ENCODE measurements around the gene C5. TPM values are rescaled to one million over a fixed set of nuclear protein-coding genes. Genes with fewer than 3 reads are reported as not detected.

C5 gene
- total RNA-seq, 1 experiment from 2014 or later: 0.57 TPM

DNA sequence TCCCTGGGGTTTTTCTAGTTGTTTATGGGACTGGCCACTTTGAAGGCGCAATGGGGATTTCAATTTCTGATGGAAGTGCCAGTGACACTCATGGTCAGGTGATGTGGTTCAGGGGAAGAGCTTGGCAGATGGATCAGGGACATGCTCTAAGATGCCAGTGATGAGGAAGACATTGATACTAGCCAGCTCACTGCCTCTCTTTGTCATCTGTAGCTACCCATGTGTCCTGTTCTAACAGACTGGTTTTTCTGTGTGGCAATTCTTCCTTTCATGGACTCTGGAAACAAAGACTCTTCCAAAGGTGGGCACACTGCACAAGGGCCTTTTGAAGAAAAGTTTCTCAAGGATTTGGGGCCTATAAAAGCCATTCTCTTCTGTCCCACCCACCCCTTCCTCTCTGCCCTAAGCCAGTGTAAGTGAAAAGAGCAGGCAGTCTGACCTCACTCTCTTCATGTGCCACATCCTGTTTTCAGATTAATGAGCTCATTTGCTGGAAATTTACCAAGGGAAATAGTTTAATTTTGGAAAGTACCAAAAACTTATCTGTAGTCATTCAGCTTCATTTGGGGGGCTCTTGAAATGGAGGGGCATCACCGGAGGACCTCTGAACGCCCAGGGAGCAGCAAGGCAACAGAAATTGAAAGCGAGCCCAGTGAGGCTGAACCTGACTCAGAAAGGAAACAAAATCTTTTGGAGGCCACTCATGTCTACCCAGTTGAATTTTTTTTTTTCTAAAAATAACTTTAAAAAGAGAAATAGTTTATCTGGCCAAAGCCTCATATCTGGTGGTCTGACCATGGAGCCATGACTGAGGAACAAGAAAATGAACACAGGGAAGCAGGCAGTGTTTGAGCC is 118.6 kb downstream of the C5 start (continued):
- TF ChIP-seq, protein P1, sequence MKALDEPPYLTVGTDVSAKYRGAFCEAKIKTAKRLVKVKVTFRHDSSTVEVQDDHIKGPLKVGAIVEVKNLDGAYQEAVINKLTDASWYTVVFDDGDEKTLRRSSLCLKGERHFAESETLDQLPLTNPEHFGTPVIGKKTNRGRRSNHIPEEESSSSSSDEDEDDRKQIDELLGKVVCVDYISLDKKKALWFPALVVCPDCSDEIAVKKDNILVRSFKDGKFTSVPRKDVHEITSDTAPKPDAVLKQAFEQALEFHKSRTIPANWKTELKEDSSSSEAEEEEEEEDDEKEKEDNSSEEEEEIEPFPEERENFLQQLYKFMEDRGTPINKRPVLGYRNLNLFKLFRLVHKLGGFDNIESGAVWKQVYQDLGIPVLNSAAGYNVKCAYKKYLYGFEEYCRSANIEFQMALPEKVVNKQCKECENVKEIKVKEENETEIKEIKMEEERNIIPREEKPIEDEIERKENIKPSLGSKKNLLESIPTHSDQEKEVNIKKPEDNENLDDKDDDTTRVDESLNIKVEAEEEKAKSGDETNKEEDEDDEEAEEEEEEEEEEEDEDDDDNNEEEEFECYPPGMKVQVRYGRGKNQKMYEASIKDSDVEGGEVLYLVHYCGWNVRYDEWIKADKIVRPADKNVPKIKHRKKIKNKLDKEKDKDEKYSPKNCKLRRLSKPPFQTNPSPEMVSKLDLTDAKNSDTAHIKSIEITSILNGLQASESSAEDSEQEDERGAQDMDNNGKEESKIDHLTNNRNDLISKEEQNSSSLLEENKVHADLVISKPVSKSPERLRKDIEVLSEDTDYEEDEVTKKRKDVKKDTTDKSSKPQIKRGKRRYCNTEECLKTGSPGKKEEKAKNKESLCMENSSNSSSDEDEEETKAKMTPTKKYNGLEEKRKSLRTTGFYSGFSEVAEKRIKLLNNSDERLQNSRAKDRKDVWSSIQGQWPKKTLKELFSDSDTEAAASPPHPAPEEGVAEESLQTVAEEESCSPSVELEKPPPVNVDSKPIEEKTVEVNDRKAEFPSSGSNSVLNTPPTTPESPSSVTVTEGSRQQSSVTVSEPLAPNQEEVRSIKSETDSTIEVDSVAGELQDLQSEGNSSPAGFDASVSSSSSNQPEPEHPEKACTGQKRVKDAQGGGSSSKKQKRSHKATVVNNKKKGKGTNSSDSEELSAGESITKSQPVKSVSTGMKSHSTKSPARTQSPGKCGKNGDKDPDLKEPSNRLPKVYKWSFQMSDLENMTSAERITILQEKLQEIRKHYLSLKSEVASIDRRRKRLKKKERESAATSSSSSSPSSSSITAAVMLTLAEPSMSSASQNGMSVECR (CRISPR knock-in tag; IDR thresholded peaks at IDR 0.05; ENCODE audit: borderline replicate concordance): no peak
- TF ChIP-seq, protein P2, sequence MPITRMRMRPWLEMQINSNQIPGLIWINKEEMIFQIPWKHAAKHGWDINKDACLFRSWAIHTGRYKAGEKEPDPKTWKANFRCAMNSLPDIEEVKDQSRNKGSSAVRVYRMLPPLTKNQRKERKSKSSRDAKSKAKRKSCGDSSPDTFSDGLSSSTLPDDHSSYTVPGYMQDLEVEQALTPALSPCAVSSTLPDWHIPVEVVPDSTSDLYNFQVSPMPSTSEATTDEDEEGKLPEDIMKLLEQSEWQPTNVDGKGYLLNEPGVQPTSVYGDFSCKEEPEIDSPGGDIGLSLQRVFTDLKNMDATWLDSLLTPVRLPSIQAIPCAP (CRISPR knock-in tag; IDR thresholded peaks at IDR 0.05): no peak
- TF ChIP-seq, protein P3, sequence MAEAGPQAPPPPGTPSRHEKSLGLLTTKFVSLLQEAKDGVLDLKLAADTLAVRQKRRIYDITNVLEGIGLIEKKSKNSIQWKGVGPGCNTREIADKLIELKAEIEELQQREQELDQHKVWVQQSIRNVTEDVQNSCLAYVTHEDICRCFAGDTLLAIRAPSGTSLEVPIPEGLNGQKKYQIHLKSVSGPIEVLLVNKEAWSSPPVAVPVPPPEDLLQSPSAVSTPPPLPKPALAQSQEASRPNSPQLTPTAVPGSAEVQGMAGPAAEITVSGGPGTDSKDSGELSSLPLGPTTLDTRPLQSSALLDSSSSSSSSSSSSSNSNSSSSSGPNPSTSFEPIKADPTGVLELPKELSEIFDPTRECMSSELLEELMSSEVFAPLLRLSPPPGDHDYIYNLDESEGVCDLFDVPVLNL (CRISPR knock-in tag; IDR thresholded peaks at IDR 0.05; ENCODE audit: borderline replicate concordance, low read depth): no peak

DNA sequence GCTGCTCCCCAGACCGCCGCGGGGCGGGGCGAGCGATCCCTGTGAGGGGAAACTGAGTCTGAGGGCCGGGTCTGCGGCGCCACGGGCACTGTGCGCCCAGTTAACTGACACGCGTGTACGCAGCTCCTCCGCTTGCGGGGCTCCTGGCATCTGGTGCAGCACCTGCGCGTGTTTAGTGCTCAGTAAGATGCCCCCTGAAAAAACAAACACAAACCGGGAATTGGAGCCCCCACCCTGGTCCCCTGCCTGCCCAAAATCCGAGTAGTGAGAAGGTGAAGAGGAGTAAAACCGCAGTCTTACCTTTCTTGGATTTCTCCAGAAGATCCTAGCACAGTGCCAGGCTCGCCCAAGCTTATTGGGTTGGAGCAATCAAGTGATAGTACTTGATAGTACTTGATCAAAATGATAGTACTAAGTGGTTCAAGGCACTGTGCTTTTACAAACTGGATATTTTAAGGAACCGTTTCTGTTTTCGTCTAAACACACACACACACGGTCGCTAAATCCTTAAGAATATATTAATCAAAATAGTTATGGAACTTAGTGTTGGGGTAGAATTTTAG is 120.8 kb downstream of the C5 start:
- TF ChIP-seq, protein P4, sequence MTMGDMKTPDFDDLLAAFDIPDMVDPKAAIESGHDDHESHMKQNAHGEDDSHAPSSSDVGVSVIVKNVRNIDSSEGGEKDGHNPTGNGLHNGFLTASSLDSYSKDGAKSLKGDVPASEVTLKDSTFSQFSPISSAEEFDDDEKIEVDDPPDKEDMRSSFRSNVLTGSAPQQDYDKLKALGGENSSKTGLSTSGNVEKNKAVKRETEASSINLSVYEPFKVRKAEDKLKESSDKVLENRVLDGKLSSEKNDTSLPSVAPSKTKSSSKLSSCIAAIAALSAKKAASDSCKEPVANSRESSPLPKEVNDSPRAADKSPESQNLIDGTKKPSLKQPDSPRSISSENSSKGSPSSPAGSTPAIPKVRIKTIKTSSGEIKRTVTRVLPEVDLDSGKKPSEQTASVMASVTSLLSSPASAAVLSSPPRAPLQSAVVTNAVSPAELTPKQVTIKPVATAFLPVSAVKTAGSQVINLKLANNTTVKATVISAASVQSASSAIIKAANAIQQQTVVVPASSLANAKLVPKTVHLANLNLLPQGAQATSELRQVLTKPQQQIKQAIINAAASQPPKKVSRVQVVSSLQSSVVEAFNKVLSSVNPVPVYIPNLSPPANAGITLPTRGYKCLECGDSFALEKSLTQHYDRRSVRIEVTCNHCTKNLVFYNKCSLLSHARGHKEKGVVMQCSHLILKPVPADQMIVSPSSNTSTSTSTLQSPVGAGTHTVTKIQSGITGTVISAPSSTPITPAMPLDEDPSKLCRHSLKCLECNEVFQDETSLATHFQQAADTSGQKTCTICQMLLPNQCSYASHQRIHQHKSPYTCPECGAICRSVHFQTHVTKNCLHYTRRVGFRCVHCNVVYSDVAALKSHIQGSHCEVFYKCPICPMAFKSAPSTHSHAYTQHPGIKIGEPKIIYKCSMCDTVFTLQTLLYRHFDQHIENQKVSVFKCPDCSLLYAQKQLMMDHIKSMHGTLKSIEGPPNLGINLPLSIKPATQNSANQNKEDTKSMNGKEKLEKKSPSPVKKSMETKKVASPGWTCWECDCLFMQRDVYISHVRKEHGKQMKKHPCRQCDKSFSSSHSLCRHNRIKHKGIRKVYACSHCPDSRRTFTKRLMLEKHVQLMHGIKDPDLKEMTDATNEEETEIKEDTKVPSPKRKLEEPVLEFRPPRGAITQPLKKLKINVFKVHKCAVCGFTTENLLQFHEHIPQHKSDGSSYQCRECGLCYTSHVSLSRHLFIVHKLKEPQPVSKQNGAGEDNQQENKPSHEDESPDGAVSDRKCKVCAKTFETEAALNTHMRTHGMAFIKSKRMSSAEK (CRISPR knock-in tag; IDR thresholded peaks at IDR 0.05; ENCODE audit: borderline replicate concordance): 0 out of 2 replicates have a peak, but pooled peaks have one; percentile 32
- no peak for TF ChIP-seq TEAD4 (CRISPR knock-in tag; IDR thresholded peaks at IDR 0.05)
- no peak for TF ChIP-seq HMGA2 (CRISPR knock-in tag; IDR thresholded peaks at IDR 0.05)
- TF ChIP-seq, protein P5, sequence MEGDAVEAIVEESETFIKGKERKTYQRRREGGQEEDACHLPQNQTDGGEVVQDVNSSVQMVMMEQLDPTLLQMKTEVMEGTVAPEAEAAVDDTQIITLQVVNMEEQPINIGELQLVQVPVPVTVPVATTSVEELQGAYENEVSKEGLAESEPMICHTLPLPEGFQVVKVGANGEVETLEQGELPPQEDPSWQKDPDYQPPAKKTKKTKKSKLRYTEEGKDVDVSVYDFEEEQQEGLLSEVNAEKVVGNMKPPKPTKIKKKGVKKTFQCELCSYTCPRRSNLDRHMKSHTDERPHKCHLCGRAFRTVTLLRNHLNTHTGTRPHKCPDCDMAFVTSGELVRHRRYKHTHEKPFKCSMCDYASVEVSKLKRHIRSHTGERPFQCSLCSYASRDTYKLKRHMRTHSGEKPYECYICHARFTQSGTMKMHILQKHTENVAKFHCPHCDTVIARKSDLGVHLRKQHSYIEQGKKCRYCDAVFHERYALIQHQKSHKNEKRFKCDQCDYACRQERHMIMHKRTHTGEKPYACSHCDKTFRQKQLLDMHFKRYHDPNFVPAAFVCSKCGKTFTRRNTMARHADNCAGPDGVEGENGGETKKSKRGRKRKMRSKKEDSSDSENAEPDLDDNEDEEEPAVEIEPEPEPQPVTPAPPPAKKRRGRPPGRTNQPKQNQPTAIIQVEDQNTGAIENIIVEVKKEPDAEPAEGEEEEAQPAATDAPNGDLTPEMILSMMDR (IDR thresholded peaks at IDR 0.05): no peak
- TF ChIP-seq, protein P6, sequence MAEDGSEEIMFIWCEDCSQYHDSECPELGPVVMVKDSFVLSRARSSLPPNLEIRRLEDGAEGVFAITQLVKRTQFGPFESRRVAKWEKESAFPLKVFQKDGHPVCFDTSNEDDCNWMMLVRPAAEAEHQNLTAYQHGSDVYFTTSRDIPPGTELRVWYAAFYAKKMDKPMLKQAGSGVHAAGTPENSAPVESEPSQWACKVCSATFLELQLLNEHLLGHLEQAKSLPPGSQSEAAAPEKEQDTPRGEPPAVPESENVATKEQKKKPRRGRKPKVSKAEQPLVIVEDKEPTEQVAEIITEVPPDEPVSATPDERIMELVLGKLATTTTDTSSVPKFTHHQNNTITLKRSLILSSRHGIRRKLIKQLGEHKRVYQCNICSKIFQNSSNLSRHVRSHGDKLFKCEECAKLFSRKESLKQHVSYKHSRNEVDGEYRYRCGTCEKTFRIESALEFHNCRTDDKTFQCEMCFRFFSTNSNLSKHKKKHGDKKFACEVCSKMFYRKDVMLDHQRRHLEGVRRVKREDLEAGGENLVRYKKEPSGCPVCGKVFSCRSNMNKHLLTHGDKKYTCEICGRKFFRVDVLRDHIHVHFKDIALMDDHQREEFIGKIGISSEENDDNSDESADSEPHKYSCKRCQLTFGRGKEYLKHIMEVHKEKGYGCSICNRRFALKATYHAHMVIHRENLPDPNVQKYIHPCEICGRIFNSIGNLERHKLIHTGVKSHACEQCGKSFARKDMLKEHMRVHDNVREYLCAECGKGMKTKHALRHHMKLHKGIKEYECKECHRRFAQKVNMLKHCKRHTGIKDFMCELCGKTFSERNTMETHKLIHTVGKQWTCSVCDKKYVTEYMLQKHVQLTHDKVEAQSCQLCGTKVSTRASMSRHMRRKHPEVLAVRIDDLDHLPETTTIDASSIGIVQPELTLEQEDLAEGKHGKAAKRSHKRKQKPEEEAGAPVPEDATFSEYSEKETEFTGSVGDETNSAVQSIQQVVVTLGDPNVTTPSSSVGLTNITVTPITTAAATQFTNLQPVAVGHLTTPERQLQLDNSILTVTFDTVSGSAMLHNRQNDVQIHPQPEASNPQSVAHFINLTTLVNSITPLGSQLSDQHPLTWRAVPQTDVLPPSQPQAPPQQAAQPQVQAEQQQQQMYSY (CRISPR knock-in tag; IDR thresholded peaks at IDR 0.05): no peak
- TF ChIP-seq ZNF232 (CRISPR knock-in tag; IDR thresholded peaks at IDR 0.05): 0 out of 2 replicates have a peak, but pooled peaks have one; percentile 50
- TF ChIP-seq JAZF1 (CRISPR knock-in tag; IDR thresholded peaks at IDR 0.05): no peak
- TF ChIP-seq, protein P7, sequence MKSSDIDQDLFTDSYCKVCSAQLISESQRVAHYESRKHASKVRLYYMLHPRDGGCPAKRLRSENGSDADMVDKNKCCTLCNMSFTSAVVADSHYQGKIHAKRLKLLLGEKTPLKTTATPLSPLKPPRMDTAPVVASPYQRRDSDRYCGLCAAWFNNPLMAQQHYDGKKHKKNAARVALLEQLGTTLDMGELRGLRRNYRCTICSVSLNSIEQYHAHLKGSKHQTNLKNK (CRISPR knock-in tag; IDR thresholded peaks at IDR 0.05): no peak
- TF ChIP-seq GTF2I (CRISPR knock-in tag; conservative IDR thresholded peaks at IDR 0.05): no peak
- no peak for TF ChIP-seq SOX15 (CRISPR knock-in tag; IDR thresholded peaks at IDR 0.05)
- no peak for TF ChIP-seq EMX1 (CRISPR knock-in tag; IDR thresholded peaks at IDR 0.05)
- no peak; the same call in 1 of the 2 replicates for TF ChIP-seq ZBTB21 (CRISPR knock-in tag; IDR thresholded peaks at IDR 0.05; ENCODE audit: borderline replicate concordance)
- POLR2A ChIA-PET: interaction anchor here (0.5 to 1.5 kb wide), 6 partner anchors 16 to 572 kb away, joined by 3 to 4 read pairs (median 4); no protein-coding TSS in a partner anchor
- ATAC-seq (no peak), DNase-seq (ENCODE audit: low spot score) (no peak)
- Mint-ChIP-seq H3K27me3 (ENCODE audit: low read depth) (peaks cover 28% of the 10 kb centered on the region), H3K4me1 (peaks cover 37% of the 10 kb centered on the region), H3K36me3 (no peaks in the 10 kb centered on the region), H3K9me3 (no peaks in the 10 kb centered on the region), H3K4me3 (peak overlapping the region; percentile 61), H3K27ac (no peak overlapping the region)
- CTCF ChIA-PET: interaction anchor here (0.8 to 2.2 kb wide), 8 partner anchors 10 to 131 kb away, joined by 3 to 6 read pairs (median 4); no protein-coding TSS in a partner anchor

Data from WTC11 (cell line).